WTC11 (cell line): Measurements from ENCODE around the gene MEF2D.

Source experiments
- ATF1 ChIP-seq: sonication (generic); formaldehyde crosslinking; IDR thresholded peaks from 2 replicates; pipeline ENCODE4 v1.8.1; 2023; ENCODE audit warnings: mild to moderate bottlenecking, moderate library complexity, missing genetic modification reagents
- IRF2 ChIP-seq: sonication (generic); formaldehyde crosslinking; IDR thresholded peaks from 2 replicates; pipeline ENCODE4 v1.8.0; 2022; ENCODE audit warnings: low read depth, missing genetic modification reagents, borderline replicate concordance
- JUN ChIP-seq: sonication (generic); formaldehyde crosslinking; IDR thresholded peaks from 2 replicates; pipeline ENCODE4 v1.8.0; 2023; ENCODE audit warnings: mild to moderate bottlenecking, missing genetic modification reagents
- NFYB ChIP-seq: sonication (generic); formaldehyde crosslinking; conservative IDR thresholded peaks from 2 replicates; pipeline ENCODE4 v1.8.0; 2022; ENCODE audit warnings: low read depth, missing genetic modification reagents
- SMAD3 ChIP-seq: sonication (generic); formaldehyde crosslinking; IDR thresholded peaks from 2 replicates; pipeline ENCODE4 v1.8.0; 2022; ENCODE audit warnings: missing genetic modification reagents, mild to moderate bottlenecking, borderline replicate concordance
- SP1 ChIP-seq: sonication (generic); formaldehyde crosslinking; conservative IDR thresholded peaks from 2 replicates; pipeline ENCODE4 v1.8.1; 2022; ENCODE audit warnings: missing genetic modification reagents
- TEAD1 ChIP-seq: sonication (generic); formaldehyde crosslinking; IDR thresholded peaks from 2 replicates; pipeline ENCODE4 v1.8.0; 2022; ENCODE audit warnings: mild to moderate bottlenecking, missing genetic modification reagents
- TP53 ChIP-seq: sonication (generic); formaldehyde crosslinking; IDR thresholded peaks from 2 replicates; pipeline ENCODE4 v1.8.1; 2023; ENCODE audit warnings: mild to moderate bottlenecking, missing genetic modification reagents
- TF ChIP-seq, protein P1 (sequence below): sonication (generic); formaldehyde crosslinking; IDR thresholded peaks from 2 replicates; pipeline ENCODE4 v1.8.0; 2022; ENCODE audit warnings: mild to moderate bottlenecking, missing genetic modification reagents
- TF ChIP-seq, protein P2 (sequence below): fragments of 200-600 bp; IDR thresholded peaks from 2 replicates; pipeline ENCODE4 v1.8.0; 2022; ENCODE audit warnings: antibody characterized with exemption

DNA sequence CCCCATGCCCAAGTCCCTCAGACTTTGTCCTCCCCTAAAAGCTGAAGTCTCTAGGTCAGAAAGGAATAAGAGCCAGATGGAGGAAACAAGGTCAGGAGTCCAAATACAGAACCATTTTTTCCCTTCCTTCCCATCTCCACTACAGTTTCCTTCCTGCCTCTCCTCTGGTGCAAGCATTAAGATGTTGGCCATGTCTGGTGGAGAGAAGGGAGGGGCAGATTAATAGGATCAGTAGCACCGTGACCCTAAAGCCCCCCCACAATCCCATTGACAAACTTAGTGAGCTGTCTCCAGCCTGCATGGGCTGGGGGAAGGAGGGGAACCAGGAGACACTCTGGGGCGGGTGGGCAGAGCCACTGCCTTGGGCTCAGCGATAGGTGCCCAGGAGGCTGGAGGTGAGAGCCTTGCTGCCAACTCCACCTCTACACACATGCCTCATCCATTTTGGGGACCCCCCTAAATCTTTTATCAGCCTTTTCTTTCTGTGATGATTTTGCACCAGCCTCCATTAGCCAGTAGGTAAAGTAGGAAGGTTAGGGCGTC is 71.8 kb downstream of the MEF2D start:
- TF ChIP-seq TEAD1 (CRISPR knock-in tag) (no peak), SMAD3 (CRISPR knock-in tag) (no peak), ATF1 (no peak), JUN (no peak), NFYB (CRISPR knock-in tag) (no peak), IRF2 (no peak), TP53 (CRISPR knock-in tag) (no peak), SP1 (CRISPR knock-in tag) (no peak)
- TF ChIP-seq, protein P1, sequence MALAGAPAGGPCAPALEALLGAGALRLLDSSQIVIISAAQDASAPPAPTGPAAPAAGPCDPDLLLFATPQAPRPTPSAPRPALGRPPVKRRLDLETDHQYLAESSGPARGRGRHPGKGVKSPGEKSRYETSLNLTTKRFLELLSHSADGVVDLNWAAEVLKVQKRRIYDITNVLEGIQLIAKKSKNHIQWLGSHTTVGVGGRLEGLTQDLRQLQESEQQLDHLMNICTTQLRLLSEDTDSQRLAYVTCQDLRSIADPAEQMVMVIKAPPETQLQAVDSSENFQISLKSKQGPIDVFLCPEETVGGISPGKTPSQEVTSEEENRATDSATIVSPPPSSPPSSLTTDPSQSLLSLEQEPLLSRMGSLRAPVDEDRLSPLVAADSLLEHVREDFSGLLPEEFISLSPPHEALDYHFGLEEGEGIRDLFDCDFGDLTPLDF (CRISPR knock-in tag), result no peak
- TF ChIP-seq, protein P2, sequence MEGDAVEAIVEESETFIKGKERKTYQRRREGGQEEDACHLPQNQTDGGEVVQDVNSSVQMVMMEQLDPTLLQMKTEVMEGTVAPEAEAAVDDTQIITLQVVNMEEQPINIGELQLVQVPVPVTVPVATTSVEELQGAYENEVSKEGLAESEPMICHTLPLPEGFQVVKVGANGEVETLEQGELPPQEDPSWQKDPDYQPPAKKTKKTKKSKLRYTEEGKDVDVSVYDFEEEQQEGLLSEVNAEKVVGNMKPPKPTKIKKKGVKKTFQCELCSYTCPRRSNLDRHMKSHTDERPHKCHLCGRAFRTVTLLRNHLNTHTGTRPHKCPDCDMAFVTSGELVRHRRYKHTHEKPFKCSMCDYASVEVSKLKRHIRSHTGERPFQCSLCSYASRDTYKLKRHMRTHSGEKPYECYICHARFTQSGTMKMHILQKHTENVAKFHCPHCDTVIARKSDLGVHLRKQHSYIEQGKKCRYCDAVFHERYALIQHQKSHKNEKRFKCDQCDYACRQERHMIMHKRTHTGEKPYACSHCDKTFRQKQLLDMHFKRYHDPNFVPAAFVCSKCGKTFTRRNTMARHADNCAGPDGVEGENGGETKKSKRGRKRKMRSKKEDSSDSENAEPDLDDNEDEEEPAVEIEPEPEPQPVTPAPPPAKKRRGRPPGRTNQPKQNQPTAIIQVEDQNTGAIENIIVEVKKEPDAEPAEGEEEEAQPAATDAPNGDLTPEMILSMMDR, result no peak
